Measurements from ENCODE around the gene PROSER2. TPM values are rescaled to one million over a fixed set of nuclear protein-coding genes. Genes with fewer than 3 reads are reported as not detected.

Gene PROSER2, protein sequence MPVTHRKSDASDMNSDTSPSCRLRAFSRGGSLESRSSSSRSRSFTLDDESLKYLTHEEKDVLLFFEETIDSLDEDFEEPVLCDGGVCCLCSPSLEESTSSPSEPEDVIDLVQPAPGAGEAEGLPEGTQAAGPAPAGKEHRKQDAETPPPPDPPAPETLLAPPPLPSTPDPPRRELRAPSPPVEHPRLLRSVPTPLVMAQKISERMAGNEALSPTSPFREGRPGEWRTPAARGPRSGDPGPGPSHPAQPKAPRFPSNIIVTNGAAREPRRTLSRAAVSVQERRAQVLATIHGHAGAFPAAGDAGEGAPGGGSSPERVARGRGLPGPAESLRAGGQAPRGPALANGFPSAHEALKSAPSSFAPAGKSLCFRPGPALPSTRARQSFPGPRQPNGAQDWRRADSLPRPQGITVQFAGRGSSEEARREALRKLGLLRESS
- 21.5 and 26.4 TPM in 2 replicates for total RNA-seq

DNA sequence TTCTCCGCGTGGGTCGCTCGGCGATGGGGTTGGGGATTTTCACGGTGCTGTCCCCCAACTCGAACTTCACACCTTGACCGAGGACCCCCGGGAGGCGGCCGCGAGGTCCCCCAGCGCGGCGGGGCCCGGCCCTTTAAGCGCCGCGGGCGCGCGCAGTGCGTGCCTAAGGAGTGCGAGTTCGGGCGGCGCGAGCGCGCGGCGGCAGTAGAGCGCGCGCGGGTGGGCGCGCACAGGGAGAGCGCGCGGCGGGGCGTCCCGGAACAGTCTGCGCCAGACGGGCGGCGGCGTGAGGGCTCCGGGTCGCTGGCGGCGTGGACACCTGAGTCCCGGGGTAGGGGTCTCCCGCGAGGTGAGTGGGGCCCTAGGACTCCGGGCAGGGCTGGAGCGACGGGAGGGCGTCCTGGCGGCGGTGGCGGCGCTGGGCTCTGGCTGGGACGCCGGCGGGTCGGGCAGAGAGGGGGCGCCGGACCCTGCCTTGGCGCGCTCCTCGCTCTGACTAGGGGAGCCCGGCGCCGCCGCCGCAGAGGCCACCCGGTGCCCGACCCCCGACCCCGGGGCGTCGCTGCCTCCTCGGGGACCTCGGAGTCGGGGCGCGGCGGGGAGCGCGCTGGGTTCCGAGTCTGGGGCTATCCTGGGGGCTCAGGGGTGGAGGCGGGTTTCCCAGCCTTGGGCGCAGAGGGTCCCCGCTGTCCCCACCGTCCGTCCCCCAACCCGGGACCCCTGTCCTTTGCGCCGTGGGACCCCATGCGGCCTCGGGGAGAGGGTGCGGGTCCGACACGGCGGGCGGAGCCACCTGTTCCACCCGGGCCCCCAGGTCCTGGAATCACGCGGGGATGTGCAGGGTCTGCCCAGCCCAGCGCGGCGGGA is at the start of gene PROSER2:
TSS of gene PROSER2 (plus strand) at position 235 of the 867 bp plus-strand sequence. CDS start 28,722 bp downstream, outside the sequence.

Other genes starting within 250 kb of the PROSER2 start
- 12.9 and 13.4 TPM in 2 replicates for gene USP6NL, start 211.7 kb upstream of the PROSER2 start, total RNA-seq
- gene ECHDC3, start 81.0 kb upstream of the PROSER2 start, total RNA-seq: 20.0 and 23.8 TPM in 2 replicates
- 13.9 and 15.3 TPM in 2 replicates for gene UPF2, start 219.5 kb downstream of the PROSER2 start, total RNA-seq
- 14.6 and 19.8 TPM in 2 replicates for gene DHTKD1, start 245.6 kb downstream of the PROSER2 start, total RNA-seq

Measured in mammary microvascular endothelial cell (primary cell).